ENCODE measurements around the gene ITGA3.

DNA sequence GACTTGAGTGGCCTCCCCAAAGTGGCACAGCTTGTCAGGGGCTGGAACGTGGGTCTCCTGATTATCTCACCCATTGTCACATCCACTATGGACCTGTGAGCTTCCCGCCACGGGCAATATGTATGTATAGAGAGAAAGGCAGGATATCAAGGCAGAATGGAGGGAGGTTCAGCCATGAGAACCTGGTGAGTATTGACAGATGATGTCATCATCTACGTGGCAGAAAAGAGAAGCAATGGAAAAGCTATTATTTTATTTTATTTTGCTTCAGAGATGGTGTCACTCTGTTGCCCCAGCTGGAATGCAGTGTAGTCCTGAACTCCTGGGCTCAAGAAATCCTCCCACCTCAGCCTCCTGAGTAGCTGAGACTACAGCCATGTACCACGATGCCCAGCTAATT, 25.8 kb downstream of the ITGA3 start:
- TF ChIP-seq, protein P1, sequence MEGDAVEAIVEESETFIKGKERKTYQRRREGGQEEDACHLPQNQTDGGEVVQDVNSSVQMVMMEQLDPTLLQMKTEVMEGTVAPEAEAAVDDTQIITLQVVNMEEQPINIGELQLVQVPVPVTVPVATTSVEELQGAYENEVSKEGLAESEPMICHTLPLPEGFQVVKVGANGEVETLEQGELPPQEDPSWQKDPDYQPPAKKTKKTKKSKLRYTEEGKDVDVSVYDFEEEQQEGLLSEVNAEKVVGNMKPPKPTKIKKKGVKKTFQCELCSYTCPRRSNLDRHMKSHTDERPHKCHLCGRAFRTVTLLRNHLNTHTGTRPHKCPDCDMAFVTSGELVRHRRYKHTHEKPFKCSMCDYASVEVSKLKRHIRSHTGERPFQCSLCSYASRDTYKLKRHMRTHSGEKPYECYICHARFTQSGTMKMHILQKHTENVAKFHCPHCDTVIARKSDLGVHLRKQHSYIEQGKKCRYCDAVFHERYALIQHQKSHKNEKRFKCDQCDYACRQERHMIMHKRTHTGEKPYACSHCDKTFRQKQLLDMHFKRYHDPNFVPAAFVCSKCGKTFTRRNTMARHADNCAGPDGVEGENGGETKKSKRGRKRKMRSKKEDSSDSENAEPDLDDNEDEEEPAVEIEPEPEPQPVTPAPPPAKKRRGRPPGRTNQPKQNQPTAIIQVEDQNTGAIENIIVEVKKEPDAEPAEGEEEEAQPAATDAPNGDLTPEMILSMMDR (IDR thresholded peaks at IDR 0.05; ENCODE audit: low read depth, low read length, missing input control) = no peak
- TF ChIP-seq RAD21 (IDR thresholded peaks at IDR 0.05) (no peak), GABPA (IDR thresholded peaks at IDR 0.05 in 1 of 2, conservative IDR thresholded peaks at IDR 0.05 in 1 of 2) (no peak), EGR1 (IDR thresholded peaks at IDR 0.05; ENCODE audit: low read depth in 2 of 2) (no peak), TAF1 (conservative IDR thresholded peaks at IDR 0.05) (no peak), SP1 (IDR thresholded peaks at IDR 0.05) (no peak), RXRA (IDR thresholded peaks at IDR 0.05) (no peak), YY1 (IDR thresholded peaks at IDR 0.05) (no peak), JUND (IDR thresholded peaks at IDR 0.05) (no peak), FOXA2 (IDR thresholded peaks at IDR 0.05) (no peak)
- TF ChIP-seq, protein P2, sequence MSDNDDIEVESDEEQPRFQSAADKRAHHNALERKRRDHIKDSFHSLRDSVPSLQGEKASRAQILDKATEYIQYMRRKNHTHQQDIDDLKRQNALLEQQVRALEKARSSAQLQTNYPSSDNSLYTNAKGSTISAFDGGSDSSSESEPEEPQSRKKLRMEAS (IDR thresholded peaks at IDR 0.05) = no peak
- TF ChIP-seq, protein P3, sequence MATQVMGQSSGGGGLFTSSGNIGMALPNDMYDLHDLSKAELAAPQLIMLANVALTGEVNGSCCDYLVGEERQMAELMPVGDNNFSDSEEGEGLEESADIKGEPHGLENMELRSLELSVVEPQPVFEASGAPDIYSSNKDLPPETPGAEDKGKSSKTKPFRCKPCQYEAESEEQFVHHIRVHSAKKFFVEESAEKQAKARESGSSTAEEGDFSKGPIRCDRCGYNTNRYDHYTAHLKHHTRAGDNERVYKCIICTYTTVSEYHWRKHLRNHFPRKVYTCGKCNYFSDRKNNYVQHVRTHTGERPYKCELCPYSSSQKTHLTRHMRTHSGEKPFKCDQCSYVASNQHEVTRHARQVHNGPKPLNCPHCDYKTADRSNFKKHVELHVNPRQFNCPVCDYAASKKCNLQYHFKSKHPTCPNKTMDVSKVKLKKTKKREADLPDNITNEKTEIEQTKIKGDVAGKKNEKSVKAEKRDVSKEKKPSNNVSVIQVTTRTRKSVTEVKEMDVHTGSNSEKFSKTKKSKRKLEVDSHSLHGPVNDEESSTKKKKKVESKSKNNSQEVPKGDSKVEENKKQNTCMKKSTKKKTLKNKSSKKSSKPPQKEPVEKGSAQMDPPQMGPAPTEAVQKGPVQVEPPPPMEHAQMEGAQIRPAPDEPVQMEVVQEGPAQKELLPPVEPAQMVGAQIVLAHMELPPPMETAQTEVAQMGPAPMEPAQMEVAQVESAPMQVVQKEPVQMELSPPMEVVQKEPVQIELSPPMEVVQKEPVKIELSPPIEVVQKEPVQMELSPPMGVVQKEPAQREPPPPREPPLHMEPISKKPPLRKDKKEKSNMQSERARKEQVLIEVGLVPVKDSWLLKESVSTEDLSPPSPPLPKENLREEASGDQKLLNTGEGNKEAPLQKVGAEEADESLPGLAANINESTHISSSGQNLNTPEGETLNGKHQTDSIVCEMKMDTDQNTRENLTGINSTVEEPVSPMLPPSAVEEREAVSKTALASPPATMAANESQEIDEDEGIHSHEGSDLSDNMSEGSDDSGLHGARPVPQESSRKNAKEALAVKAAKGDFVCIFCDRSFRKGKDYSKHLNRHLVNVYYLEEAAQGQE (IDR thresholded peaks at IDR 0.05) = no peak
- TF ChIP-seq, protein P4, sequence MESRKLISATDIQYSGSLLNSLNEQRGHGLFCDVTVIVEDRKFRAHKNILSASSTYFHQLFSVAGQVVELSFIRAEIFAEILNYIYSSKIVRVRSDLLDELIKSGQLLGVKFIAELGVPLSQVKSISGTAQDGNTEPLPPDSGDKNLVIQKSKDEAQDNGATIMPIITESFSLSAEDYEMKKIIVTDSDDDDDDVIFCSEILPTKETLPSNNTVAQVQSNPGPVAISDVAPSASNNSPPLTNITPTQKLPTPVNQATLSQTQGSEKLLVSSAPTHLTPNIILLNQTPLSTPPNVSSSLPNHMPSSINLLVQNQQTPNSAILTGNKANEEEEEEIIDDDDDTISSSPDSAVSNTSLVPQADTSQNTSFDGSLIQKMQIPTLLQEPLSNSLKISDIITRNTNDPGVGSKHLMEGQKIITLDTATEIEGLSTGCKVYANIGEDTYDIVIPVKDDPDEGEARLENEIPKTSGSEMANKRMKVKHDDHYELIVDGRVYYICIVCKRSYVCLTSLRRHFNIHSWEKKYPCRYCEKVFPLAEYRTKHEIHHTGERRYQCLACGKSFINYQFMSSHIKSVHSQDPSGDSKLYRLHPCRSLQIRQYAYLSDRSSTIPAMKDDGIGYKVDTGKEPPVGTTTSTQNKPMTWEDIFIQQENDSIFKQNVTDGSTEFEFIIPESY (IDR thresholded peaks at IDR 0.05) = no peak
- TF ChIP-seq, protein P5, sequence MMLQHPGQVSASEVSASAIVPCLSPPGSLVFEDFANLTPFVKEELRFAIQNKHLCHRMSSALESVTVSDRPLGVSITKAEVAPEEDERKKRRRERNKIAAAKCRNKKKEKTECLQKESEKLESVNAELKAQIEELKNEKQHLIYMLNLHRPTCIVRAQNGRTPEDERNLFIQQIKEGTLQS (IDR thresholded peaks at IDR 0.05) = no peak
